ENCODE measurements around the gene GDA. TPM values are rescaled to one million over a fixed set of nuclear protein-coding genes. Genes with fewer than 3 reads are reported as not detected.

Gene GDA
- total RNA-seq, 1 experiment from 2014 or later, result 5.0 TPM

DNA sequence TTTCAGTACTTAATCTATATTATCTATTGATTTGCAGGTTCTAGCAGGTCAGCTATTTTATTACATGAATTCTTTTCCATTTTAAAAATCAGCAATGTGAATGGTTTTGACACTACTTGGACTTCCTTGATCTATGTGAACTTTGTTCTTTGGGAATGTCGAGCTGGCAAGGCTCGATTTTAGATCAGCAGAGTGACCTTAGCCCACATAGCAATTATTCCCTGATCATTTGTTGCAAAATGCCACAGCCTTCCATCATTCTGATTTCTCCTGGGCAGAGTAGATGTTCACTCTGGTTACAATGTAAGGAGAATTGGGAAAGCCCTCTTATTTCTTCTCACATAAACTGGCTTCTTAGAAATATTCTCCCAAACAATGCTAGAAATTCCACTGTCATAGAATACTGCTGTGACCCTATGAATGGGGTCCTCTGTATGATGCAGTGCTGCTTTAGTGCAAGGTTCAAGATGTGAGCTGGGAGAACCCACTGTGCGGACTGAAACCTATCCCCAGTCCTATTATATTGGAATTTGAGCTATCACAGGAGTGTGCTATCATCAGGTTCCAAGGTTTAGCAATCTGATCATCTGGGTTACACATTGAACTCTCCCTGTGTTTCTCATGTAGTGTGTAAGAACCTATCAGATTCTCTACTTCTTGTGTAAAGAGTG, 15.7 kb upstream of the GDA start:
- intact Hi-C loops (cut with micrococcal nuclease; ENCODE audit: unreplicated experiment), result no loop called here
- POLR2A ChIA-PET, result no interaction called here
- Histone ChIP-seq H3K9me3 (ENCODE audit: control insufficient read depth, insufficient read depth, low read depth, low read length) (no peaks in the 10 kb centered on the region), H3K36me3 (ENCODE audit: control insufficient read depth, insufficient read depth, low read length) (no peaks in the 10 kb centered on the region), H3K4me1 (ENCODE audit: control insufficient read depth, insufficient read depth, low read length) (no peaks in the 10 kb centered on the region), H3K27me3 (ENCODE audit: control insufficient read depth, insufficient read depth, low read length) (no peaks in the 10 kb centered on the region), H3K4me3 (ENCODE audit: low read depth in 2 of 2, low read length in 2 of 2) (no peak overlapping the region), H3K27ac (ENCODE audit: low read length) (no peak overlapping the region)
- ATAC-seq, result no peak
- in situ Hi-C loops (cut with HindIII; ENCODE audit: low pct_unique_long_range_greater_than_20kb, low sequenced_read_pairs), result no loop called here
- CTCF ChIA-PET, result no interaction called here
- no TSS peak for BruUV-seq (replicated peaks)
- DNase-seq (ENCODE audit: low read depth, low spot score), result no peak
- no peak for TF ChIP-seq TCF7L2 (IDR thresholded peaks at IDR 0.05; ENCODE audit: low read depth, low read length)
- no peak for TF ChIP-seq POLR2AphosphoS5 (IDR thresholded peaks at IDR 0.05; ENCODE audit: low read depth, low read length)
- TF ChIP-seq, protein P1, sequence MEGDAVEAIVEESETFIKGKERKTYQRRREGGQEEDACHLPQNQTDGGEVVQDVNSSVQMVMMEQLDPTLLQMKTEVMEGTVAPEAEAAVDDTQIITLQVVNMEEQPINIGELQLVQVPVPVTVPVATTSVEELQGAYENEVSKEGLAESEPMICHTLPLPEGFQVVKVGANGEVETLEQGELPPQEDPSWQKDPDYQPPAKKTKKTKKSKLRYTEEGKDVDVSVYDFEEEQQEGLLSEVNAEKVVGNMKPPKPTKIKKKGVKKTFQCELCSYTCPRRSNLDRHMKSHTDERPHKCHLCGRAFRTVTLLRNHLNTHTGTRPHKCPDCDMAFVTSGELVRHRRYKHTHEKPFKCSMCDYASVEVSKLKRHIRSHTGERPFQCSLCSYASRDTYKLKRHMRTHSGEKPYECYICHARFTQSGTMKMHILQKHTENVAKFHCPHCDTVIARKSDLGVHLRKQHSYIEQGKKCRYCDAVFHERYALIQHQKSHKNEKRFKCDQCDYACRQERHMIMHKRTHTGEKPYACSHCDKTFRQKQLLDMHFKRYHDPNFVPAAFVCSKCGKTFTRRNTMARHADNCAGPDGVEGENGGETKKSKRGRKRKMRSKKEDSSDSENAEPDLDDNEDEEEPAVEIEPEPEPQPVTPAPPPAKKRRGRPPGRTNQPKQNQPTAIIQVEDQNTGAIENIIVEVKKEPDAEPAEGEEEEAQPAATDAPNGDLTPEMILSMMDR (IDR thresholded peaks at IDR 0.05), result no peak
- TF ChIP-seq SIN3A (IDR thresholded peaks at IDR 0.05; ENCODE audit: borderline replicate concordance, insufficient read depth, low read depth, low read length), result no peak
- TF ChIP-seq, protein P2, sequence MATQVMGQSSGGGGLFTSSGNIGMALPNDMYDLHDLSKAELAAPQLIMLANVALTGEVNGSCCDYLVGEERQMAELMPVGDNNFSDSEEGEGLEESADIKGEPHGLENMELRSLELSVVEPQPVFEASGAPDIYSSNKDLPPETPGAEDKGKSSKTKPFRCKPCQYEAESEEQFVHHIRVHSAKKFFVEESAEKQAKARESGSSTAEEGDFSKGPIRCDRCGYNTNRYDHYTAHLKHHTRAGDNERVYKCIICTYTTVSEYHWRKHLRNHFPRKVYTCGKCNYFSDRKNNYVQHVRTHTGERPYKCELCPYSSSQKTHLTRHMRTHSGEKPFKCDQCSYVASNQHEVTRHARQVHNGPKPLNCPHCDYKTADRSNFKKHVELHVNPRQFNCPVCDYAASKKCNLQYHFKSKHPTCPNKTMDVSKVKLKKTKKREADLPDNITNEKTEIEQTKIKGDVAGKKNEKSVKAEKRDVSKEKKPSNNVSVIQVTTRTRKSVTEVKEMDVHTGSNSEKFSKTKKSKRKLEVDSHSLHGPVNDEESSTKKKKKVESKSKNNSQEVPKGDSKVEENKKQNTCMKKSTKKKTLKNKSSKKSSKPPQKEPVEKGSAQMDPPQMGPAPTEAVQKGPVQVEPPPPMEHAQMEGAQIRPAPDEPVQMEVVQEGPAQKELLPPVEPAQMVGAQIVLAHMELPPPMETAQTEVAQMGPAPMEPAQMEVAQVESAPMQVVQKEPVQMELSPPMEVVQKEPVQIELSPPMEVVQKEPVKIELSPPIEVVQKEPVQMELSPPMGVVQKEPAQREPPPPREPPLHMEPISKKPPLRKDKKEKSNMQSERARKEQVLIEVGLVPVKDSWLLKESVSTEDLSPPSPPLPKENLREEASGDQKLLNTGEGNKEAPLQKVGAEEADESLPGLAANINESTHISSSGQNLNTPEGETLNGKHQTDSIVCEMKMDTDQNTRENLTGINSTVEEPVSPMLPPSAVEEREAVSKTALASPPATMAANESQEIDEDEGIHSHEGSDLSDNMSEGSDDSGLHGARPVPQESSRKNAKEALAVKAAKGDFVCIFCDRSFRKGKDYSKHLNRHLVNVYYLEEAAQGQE (IDR thresholded peaks at IDR 0.05; ENCODE audit: insufficient read depth in 1 of 2, low read depth in 2 of 2, low read length in 1 of 2), result no peak

DNA sequence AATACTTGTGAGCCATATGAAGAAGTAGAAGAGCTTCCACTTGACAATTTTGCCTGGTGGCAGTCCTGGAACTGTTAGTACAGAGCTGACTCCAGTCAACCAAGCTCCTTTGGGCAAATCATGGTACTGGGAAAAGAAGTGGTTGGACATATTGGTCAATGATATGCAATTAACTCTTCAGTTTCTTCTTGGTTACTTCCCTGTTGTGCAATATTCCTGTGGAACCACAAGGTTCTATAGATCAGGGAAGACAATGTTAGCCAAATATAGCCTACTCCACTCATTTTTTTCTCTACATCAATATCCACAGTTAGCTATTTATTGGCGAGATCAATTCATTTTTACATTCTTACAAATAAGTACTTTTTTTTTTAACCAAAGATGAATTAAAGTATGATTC, 14.4 kb upstream of the GDA start:
- ChIA-PET CTCF (no interaction called here), POLR2A (no interaction called here)
- no peaks in the 10 kb centered on the region for H3K9me3 ChIP-seq (ENCODE audit: control insufficient read depth, insufficient read depth, low read depth, low read length)
- DNase-seq (ENCODE audit: low read depth, low spot score) (no peak), ATAC-seq (no peak)
- TF ChIP-seq, protein P1 (IDR thresholded peaks at IDR 0.05), result no peak
- in situ Hi-C loops (cut with HindIII; ENCODE audit: low pct_unique_long_range_greater_than_20kb, low sequenced_read_pairs) (no loop called here), intact Hi-C loops (cut with micrococcal nuclease; ENCODE audit: unreplicated experiment) (no loop called here)
- no peaks in the 10 kb centered on the region for H3K27me3 ChIP-seq (ENCODE audit: control insufficient read depth, insufficient read depth, low read length)
- H3K4me1 ChIP-seq (ENCODE audit: control insufficient read depth, insufficient read depth, low read length), result no peaks in the 10 kb centered on the region
- no peaks in the 10 kb centered on the region for H3K36me3 ChIP-seq (ENCODE audit: control insufficient read depth, insufficient read depth, low read length)
- H3K4me3 ChIP-seq (ENCODE audit: low read depth in 2 of 2, low read length in 2 of 2), result no peak overlapping the region
- BruUV-seq (replicated peaks), result no TSS peak
- no peak overlapping the region for H3K27ac ChIP-seq (ENCODE audit: low read length)
